Measurements from ENCODE around the gene ELANE. TPM values are rescaled to one million over a fixed set of nuclear protein-coding genes. Genes with fewer than 3 reads are reported as not detected.
A peak's percentile ranks its signal among the peaks of the same experiment; 100 is the strongest.
"Not testable (repeated sequence)": the region's sequence is repeated elsewhere in the genome, so short reads cannot be mapped to it uniquely, and the experiment has no call there.

The ELANE gene
- total RNA-seq, 4 donors from 2014 or later: 1.9 to 2.1 (median 2.1) TPM; not detected in 1

- Histone ChIP-seq H3K36me3 (peaks cover 20 to 23% of the 10 kb centered on the region in 2 donors), H3K27ac (no peak overlapping the region), H3K27me3 (no peaks in the 10 kb centered on the region), H3K9me3 (no peaks in the 10 kb centered on the region), H3K4me1 (peaks cover 6% of the 10 kb centered on the region in 2 donors), H3K4me3 (replicated peaks in 1 of 3) (no peak overlapping the region)
- no peak for DNase-seq
- 93 to 94% methylated on average over 27 to 30 of the region's 30 CpGs for WGBS, 2 donors
- intact Hi-C loops (cut with DNase I): no loop called here
- TF ChIP-seq CTCF (IDR thresholded peaks at IDR 0.05) (no peak), POLR2A (IDR thresholded peaks at IDR 0.05) (no peak)
Observed at GRCh38 chr19:888581-889385, 36.7 kb downstream of the ELANE start.

GRCh38 chr19:889662-890295 is 37.7 kb downstream of the ELANE start:
- Histone ChIP-seq H3K4me3 (replicated peaks in 1 of 3) (no peak overlapping the region), H3K27ac (no peak overlapping the region), H3K9me3 (no peaks in the 10 kb centered on the region), H3K36me3 (peaks cover 20 to 21% of the 10 kb centered on the region in 2 donors), H3K4me1 (peaks cover 6% of the 10 kb centered on the region in 2 donors), H3K27me3 (no peaks in the 10 kb centered on the region)
- no peak for DNase-seq
- intact Hi-C loops (cut with DNase I): no loop called here
- WGBS, 2 donors: 81 to 100% methylated on average over 3 to 12 of the region's 26 CpGs
- TF ChIP-seq CTCF (IDR thresholded peaks at IDR 0.05): no peak
- TF ChIP-seq POLR2A (IDR thresholded peaks at IDR 0.05): no peak

- intact Hi-C loops (cut with DNase I): no loop called here
- Histone ChIP-seq H3K27me3 (no peaks in the 10 kb centered on the region), H3K27ac (no peak overlapping the region), H3K9me3 (no peaks in the 10 kb centered on the region), H3K36me3 (peaks cover 14 to 15% of the 10 kb centered on the region in 2 donors), H3K4me1 (peaks cover 6% of the 10 kb centered on the region in 2 donors), H3K4me3 (replicated peaks in 1 of 3) (no peak overlapping the region)
- TF ChIP-seq POLR2A (IDR thresholded peaks at IDR 0.05) (no peak), CTCF (IDR thresholded peaks at IDR 0.05) (no peak)
- WGBS, 2 donors: 89 to 90% methylated on average over 14 to 18 of the region's 18 CpGs
- DNase-seq: no peak
Observed at GRCh38 chr19:890831-891230, 38.7 kb downstream of the ELANE start.

- H3K4me1 ChIP-seq; intact Hi-C loops (cut with DNase I); H3K27me3 ChIP-seq; DNase-seq; H3K27ac ChIP-seq; H3K9me3 ChIP-seq: not testable (repeated sequence)
- Histone ChIP-seq H3K4me3 (replicated peaks in 1 of 3) (peak overlapping the region in 1 of 3 donors; percentile 78), H3K36me3 (peaks cover 6 to 13% of the 10 kb centered on the region in 2 donors)
- WGBS, 2 donors: 84 to 87% methylated on average over 21 to 25 of the region's 50 CpGs
Observed at GRCh38 chr19:891421-892200, 39.5 kb downstream of the ELANE start.

- intact Hi-C loops (cut with DNase I): no loop called here
- peak overlapping the region; percentile 71 to 94 (median 90) for H3K27ac ChIP-seq
- H3K4me1 ChIP-seq: peaks cover 6% of the 10 kb centered on the region in 2 donors
- DNase-seq: no peak
- TF ChIP-seq POLR2A (IDR thresholded peaks at IDR 0.05) (no peak), CTCF (IDR thresholded peaks at IDR 0.05) (no peak)
- no peaks in the 10 kb centered on the region for H3K27me3 ChIP-seq
- peaks cover 6 to 8% of the 10 kb centered on the region in 2 donors for H3K36me3 ChIP-seq
- H3K9me3 ChIP-seq: no peaks in the 10 kb centered on the region
- WGBS, 2 donors: 6 to 7% methylated on average over 15 to 20 of the region's 27 CpGs
- peak overlapping the region; percentile 36 to 83 (median 78) for H3K4me3 ChIP-seq (replicated peaks in 1 of 3)
Observed at GRCh38 chr19:892243-892893, 40.3 kb downstream of the ELANE start.

Measured in thyroid gland (tissue), 4 donors.